Heart left ventricle (tissue), 16 donors: ENCODE data around the gene ID1. TPM values are rescaled to one million over a fixed set of nuclear protein-coding genes. Genes with fewer than 3 reads are reported as not detected.

ENCODE experiments used
- ATAC-seq, 4 donors: fragments of 200-7000 bp; cut with Tn5 transposase; one replicate each; pipeline ENCODE4 v1.9.1; 2020 to 2022; ENCODE audit warnings: moderate library complexity in 4 of 4, mild to moderate bottlenecking in 3 of 4, moderate number of reproducible peaks in 1 of 4
- DNase-seq, 5 donors: peaks; one replicate each; pipeline ENCODE4 v3.0.0-alpha.2; 2020
- H3K27ac ChIP-seq, 12 donors: fragments of 200-600 bp; sonication (generic) in 4 of 12; one replicate each; pipeline versions ENCODE4 v1.5.0 to v1.8.0; 2016 to 2022; ENCODE audit warnings: mild to moderate bottlenecking in 2 of 12
- H3K27me3 ChIP-seq, 9 donors: fragments of 200-600 bp; sonication (generic) in 2 of 9; one replicate each; pipeline versions ENCODE4 v1.5.1 to v1.8.0; 2016 to 2022; ENCODE audit warnings: mild to moderate bottlenecking in 3 of 9
- H3K36me3 ChIP-seq, 9 donors: fragments of 200-600 bp; sonication (generic) in 2 of 9; one replicate each; pipeline versions ENCODE4 v1.5.0 to v1.8.0; 2018 to 2022; ENCODE audit warnings: mild to moderate bottlenecking in 2 of 9
- H3K4me1 ChIP-seq, 12 donors: fragments of 200-600 bp; sonication (generic) in 4 of 12; one replicate each; pipeline versions ENCODE4 v1.5.0 to v1.8.0; 2016 to 2022; ENCODE audit warnings: mild to moderate bottlenecking in 3 of 12
- H3K4me3 ChIP-seq, 12 donors: fragments of 200-600 bp; sonication (generic) in 4 of 12; one replicate each; pipeline versions ENCODE4 v1.5.0 to v1.8.0; 2017 to 2022; ENCODE audit warnings: mild to moderate bottlenecking in 9 of 12, moderate library complexity in 4 of 12
- H3K9me3 ChIP-seq, 12 donors: fragments of 200-600 bp; sonication (generic) in 4 of 12; one replicate each; pipeline versions ENCODE4 v1.5.0 to v1.8.0; 2016 to 2022; ENCODE audit warnings: mild to moderate bottlenecking in 1 of 12
- CTCF ChIP-seq, 12 donors: fragments of 200-600 bp; sonication (generic) in 4 of 12; IDR thresholded peaks; one replicate each; pipeline versions ENCODE4 v1.5.0 to v1.8.0; 2018 to 2022; ENCODE audit warnings: antibody characterized with exemption in 12 of 12, mild to moderate bottlenecking in 5 of 12
- POLR2A ChIP-seq, 2 donors: fragments of 450-650 bp; IDR thresholded peaks; one replicate each; pipeline ENCODE4 v1.6.1; 2017; ENCODE audit warnings: antibody characterized with exemption in 2 of 2, mild to moderate bottlenecking in 2 of 2, moderate library complexity in 2 of 2
- WGBS, 4 donors: extraction: QIAGEN DNeasy Blood & Tissue Kit in 2 of 4; methylation state at CpG; one replicate each; pipeline versions ENCODE4 v1.1.5 to v1.1.7; 2013 to 2018; 5-methylcytosine and 5-hydroxymethylcytosine counted together
- intact Hi-C, 10 donors: fragments of 100-400 bp; cut with DNase I; formaldehyde crosslinking; loops; one replicate each; pipeline versions ENCODE4 v1.11.1 to v1.14.2; 2022
- polyA plus RNA-seq, 2 donors: library from polyadenylated mRNA; stranded (reverse); fragments of 200-250 nt; gene quantifications; one replicate each; pipeline ENCODE4 v1.2.3, GENCODE V29; 2013
- total RNA-seq, 9 donors: library from RNA; depleted of rRNA in 2 of 9; stranded (reverse); fragments of >200 nt in 2 of 9; fragmentation: NEBNext Ultra II Directional in 3 of 9; extraction: Animal tissue kit (Norgen Biotek cat#: 25700) in 3 of 9; gene quantifications; one replicate each; pipeline versions ENCODE4 v1.1.0 to v1.2.4, GENCODE V29; 2016 to 2023
- donor health status: ischemic (EF 13 %, LVEDD 7.1; RV severe dilation, severe dysfunction).
- donor health status: healthy with polysubstance abuse.
- donor health status: DM: no; HTN: yes; CAD: no.
- donor health status: DM: no; HTN: no; CAD: no.
- donor health status: ischemic (EF 25% LVEDD 6.9; RV normal size, moderate dysfunction).
- donor health status: ischemic (EF 25% LVEDD 5.7; RV mildly dilated, moderate dysfunction).
- donor health status: healthy.
- donor health status: DM: yes; HTN: yes; CAD: no.
- donor health status: ischemic (EF 35%, LVEDD 5.7; RV mildly dilated, moderate dysfunction).
- donor health status: nonischemic (EF 11% LVEDD 7.7; RV severe dilation, severe dysfunction).
- donor health status: DM: yes; HTN: yes; CAD: no.
- donor health status: PGD.
- donor health status: ischemic (EF 29% LVEDD 5.4; RV normal size, mild dysfunction).
- donor health status: nonischemic (EF 23%, LVEDD 6.1; RV moderate dilation, normal function).

The ID1 gene
- total and polyA plus RNA-seq, 11 donors = 72.4 to 619 (median 140) TPM

- DNase-seq (no peak), ATAC-seq (no peak)
- Histone ChIP-seq H3K36me3 (peaks cover 0 to 54% (median 19%) of the 10 kb centered on the region in 9 donors), H3K27ac (peak overlapping the region; percentile 40 to 98 (median 89)), H3K27me3 (no peaks in the 10 kb centered on the region), H3K4me1 (peaks cover 0 to 57% (median 36%) of the 10 kb centered on the region in 12 donors), H3K9me3 (no peaks in the 10 kb centered on the region), H3K4me3 (no peak overlapping the region)
- no peak for TF ChIP-seq CTCF (IDR thresholded peaks at IDR 0.05)
- TF ChIP-seq POLR2A (IDR thresholded peaks at IDR 0.05) = no peak
- intact Hi-C loops = loop anchor here in 5 of 10 donors (2.0 to 10.0 kb wide), 3 partner anchors 41 to 152 kb away; partner anchors contain the start of gene BCL2L1 (in 3 of the 5)
- 72 to 100% (median 77%) methylated on average over 1 to 8 of the region's 8 CpGs for WGBS, 4 donors
Observed at GRCh38 chr20:31570021-31570463, 35.0 kb upstream of the ID1 start.

- TF ChIP-seq POLR2A (IDR thresholded peaks at IDR 0.05) = no peak
- no peak overlapping the region for H3K4me3 ChIP-seq
- 87 to 93% (median 88%) methylated on average over 18 to 25 of the region's 25 CpGs for WGBS, 4 donors
- peak in 2 of 5 donors; percentile 38 to 66 for DNase-seq
- H3K27me3 ChIP-seq = no peaks in the 10 kb centered on the region
- H3K4me1 ChIP-seq = peaks cover 0 to 57% (median 36%) of the 10 kb centered on the region in 12 donors
- intact Hi-C loops = loop anchor here in 5 of 10 donors (2.0 to 10.0 kb wide), 3 partner anchors 40 to 151 kb away; partner anchors contain the start of gene BCL2L1 (in 3 of the 5)
- peaks cover 0 to 44% (median 10%) of the 10 kb centered on the region in 9 donors for H3K36me3 ChIP-seq
- peak overlapping the region; percentile 53 to 98 (median 89) for H3K27ac ChIP-seq
- no peak for ATAC-seq
- H3K9me3 ChIP-seq = no peaks in the 10 kb centered on the region
Observed at GRCh38 chr20:31570735-31571617, 34.1 kb upstream of the ID1 start.

- H3K36me3 ChIP-seq = peaks cover 0 to 32% (median 3%) of the 10 kb centered on the region in 9 donors
- H3K4me3 ChIP-seq = peak overlapping the region in 10 of 12 donors; percentile 38 to 66 (median 56)
- peaks cover 0 to 57% (median 36%) of the 10 kb centered on the region in 12 donors for H3K4me1 ChIP-seq
- peak overlapping the region; percentile 81 to 98 (median 89) for H3K27ac ChIP-seq
- no peaks in the 10 kb centered on the region for H3K27me3 ChIP-seq
- intact Hi-C loops = loop anchor here in 8 of 10 donors (1.0 to 10.0 kb wide), 4 partner anchors 33 to 150 kb away; partner anchors contain the start of genes ID1 (in 4 of the 8) and BCL2L1 (in 3 of the 8)
- DNase-seq = no peak
- TF ChIP-seq CTCF (IDR thresholded peaks at IDR 0.05) = no peak
- TF ChIP-seq POLR2A (IDR thresholded peaks at IDR 0.05) = no peak
- ATAC-seq = peak in 2 of 4 donors; percentile 19
- WGBS, 4 donors = 29 to 39% (median 34%) methylated on average over 17 of the region's 17 CpGs
- no peaks in the 10 kb centered on the region for H3K9me3 ChIP-seq
Observed at GRCh38 chr20:31572042-31572700, 32.9 kb upstream of the ID1 start.

GRCh38 chr20:31572701-31573554, 32.2 kb upstream of the ID1 start:
- H3K36me3 ChIP-seq = peaks cover 0 to 25% (median 3%) of the 10 kb centered on the region in 9 donors
- ATAC-seq (peak; percentile 74 to 92 (median 88)), DNase-seq (peak; percentile 94 to 97 (median 96))
- H3K27me3 ChIP-seq = no peaks in the 10 kb centered on the region
- 1 to 2% (median 1%) methylated on average over 30 to 63 of the region's 63 CpGs for WGBS, 4 donors
- peaks cover 0 to 57% (median 36%) of the 10 kb centered on the region in 12 donors for H3K4me1 ChIP-seq
- H3K27ac ChIP-seq = peak overlapping the region; percentile 81 to 98 (median 89)
- no peak for TF ChIP-seq CTCF (IDR thresholded peaks at IDR 0.05)
- TF ChIP-seq POLR2A (IDR thresholded peaks at IDR 0.05) = peak; percentile 33 to 88
- intact Hi-C loops = loop anchor here in 8 of 10 donors (1.0 to 10.0 kb wide), 8 partner anchors 14 to 149 kb away; partner anchors contain the start of genes ID1 (in 4 of the 8) and BCL2L1 (in 3 of the 8)
- peaks cover 0 to 3% (median 0%) of the 10 kb centered on the region in 12 donors for H3K9me3 ChIP-seq
- peak overlapping the region; percentile 26 to 66 (median 55) for H3K4me3 ChIP-seq
